A549 treated with CpdA at 1 μM for 4 hours (cell line): Measurements from ENCODE around the gene ITM2C. TPM values are rescaled to one million over a fixed set of nuclear protein-coding genes. Genes with fewer than 3 reads are reported as not detected.

Experiments
- total RNA-seq: library from RNA; stranded (reverse); fragments of 200-300 nt; extraction: Qiagen RNA extraction; gene quantifications from 5 replicates; pipeline ENCODE4 v1.2.3, GENCODE V29; 2022; ENCODE audit warnings: low read depth

ITM2C gene, protein sequence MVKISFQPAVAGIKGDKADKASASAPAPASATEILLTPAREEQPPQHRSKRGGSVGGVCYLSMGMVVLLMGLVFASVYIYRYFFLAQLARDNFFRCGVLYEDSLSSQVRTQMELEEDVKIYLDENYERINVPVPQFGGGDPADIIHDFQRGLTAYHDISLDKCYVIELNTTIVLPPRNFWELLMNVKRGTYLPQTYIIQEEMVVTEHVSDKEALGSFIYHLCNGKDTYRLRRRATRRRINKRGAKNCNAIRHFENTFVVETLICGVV
- 63.7 to 80.6 TPM (median 76.6 TPM) in 5 replicates for total RNA-seq

DNA sequence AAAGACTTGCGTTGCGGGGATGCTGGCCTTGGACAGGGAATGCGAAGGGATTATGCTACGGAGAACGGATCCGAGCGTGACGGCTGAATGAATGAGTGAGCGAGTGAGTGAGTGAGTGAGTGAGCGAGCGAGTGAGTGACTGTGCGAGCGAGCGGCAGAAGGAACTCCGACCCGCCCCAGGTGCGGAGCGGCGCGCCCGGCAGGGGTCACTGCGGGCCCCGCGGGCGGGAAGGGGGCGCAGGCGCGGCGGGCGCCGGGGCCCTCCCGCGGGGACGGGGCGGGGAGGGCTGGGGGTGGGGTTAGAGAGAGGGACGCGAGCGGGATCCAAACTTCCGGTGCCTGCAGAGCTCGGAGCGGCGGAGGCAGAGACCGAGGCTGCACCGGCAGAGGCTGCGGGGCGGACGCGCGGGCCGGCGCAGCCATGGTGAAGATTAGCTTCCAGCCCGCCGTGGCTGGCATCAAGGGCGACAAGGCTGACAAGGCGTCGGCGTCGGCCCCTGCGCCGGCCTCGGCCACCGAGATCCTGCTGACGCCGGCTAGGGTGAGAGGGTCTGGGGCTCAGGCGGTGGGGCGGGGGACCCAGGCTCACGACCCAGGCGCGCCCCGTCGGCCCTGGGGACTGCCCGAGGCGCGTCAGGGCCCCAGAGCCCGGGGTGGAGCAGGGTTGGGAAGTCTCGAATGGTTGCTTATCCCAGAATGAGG lies at the start of gene ITM2C:
TSS of gene ITM2C (plus strand) at position 338 of the 702 bp plus-strand sequence. CDS start at position 422, 84 bp downstream.

DNA sequence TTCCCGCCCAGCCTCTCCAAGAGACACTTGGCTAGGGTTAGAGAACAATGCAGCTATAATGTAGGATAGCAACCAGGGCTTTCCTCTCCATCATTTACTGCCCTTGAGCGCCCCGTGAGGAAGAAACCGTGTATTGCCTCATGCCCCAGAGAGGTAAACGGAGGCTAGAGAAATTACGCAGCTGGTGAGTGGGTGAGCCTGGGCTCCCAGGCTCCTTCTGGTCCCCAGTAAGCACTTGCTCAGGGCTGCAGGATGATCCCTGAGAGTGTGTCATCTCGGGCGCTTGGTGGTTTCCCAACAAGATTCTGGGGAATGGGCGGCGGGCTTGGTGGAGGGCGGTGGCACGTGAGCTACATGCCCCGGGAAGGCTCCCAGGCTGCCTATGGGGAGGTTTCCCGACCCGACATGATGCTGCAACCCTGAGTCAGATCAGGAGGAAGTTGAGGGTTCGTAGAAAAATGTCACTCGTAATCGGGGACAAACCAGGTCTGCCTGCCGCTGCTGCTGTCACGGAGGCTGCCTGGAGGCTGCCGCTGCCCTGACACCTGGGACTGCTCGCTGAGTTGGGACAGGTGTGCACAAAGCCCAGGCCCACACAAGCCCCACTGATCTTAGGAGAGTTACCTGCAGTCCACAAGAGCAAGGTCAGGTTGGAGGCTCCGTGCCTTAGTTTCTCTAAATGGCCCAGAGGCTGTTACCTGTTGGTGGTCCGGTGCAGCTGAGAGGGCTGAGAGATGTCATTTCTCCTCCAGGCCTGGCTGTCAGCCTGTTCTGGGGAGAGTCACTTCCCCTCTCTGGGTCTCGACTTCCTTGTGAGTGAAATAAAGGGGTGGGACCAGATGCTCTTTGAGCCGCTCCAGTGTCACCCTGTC lies 60.0 kb downstream of the ITM2C start, which contains the start of gene GPR55:
TSS of gene GPR55 (minus strand) at position 773 of the 872 bp plus-strand sequence. CDS start 14,280 bp downstream, outside the sequence.

Other genes with a start within 250 kb of the ITM2C start
- gene CAB39, start 152.1 kb upstream of the ITM2C start, total RNA-seq: 45.7 to 56.4 TPM (median 52.3 TPM) in 5 replicates
- 0.01 TPM in 1 of 5 replicates, not detected in the others for gene GPR55, start 60.3 kb downstream of the ITM2C start, total RNA-seq
- gene SPATA3, start 131.2 kb downstream of the ITM2C start, total RNA-seq: not detected in 5 replicates
- 4.5 to 7.6 TPM (median 6.1 TPM) in 5 replicates for gene C2orf72, start 172.6 kb downstream of the ITM2C start, total RNA-seq
- 114 to 124 TPM (median 121 TPM) in 5 replicates for gene PSMD1, start 191.9 kb downstream of the ITM2C start, total RNA-seq